BLaER1 treated with 17β-estradiol and CSF1 and Interleukin-3, amounts not matched to agents 10 nM and 100 nM (cell line): Measurements from ENCODE around the gene OCA2.

ENCODE experiments used
- H3K27ac ChIP-seq, 11 experiments: shearing (Covaris generic); formaldehyde crosslinking; 2 replicates each; pipeline ENCODE4 v1.8.1; 2022
- H3K27me3 ChIP-seq, 11 experiments: shearing (Covaris generic); formaldehyde crosslinking; 2 replicates each; pipeline ENCODE4 v1.8.1; 2022
- H3K36me3 ChIP-seq, 11 experiments: shearing (Covaris generic); formaldehyde crosslinking; 2 replicates each; pipeline ENCODE4 v1.8.1; 2022
- H3K4me1 ChIP-seq, 10 experiments: shearing (Covaris generic); formaldehyde crosslinking; 2 replicates each; pipeline ENCODE4 v1.8.1; 2022
- H3K4me2 ChIP-seq, 11 experiments: shearing (Covaris generic); formaldehyde crosslinking; 2 replicates each; pipeline ENCODE4 v1.8.1; 2022
- H3K4me3 ChIP-seq, 10 experiments: shearing (Covaris generic); formaldehyde crosslinking; 2 replicates each; pipeline ENCODE4 v1.8.1; 2022
- H3K9ac ChIP-seq, 11 experiments: shearing (Covaris generic); formaldehyde crosslinking; 2 replicates each; pipeline ENCODE4 v1.8.1; 2022
- H3K9me3 ChIP-seq, 11 experiments: shearing (Covaris generic); formaldehyde crosslinking; replicated peaks in 1 of 11; 2 replicates each; pipeline ENCODE4 v1.8.1; 2022
- H4K20me1 ChIP-seq, 11 experiments: shearing (Covaris generic); formaldehyde crosslinking; 2 replicates each; pipeline ENCODE4 v1.8.1; 2022
- Cebpa-rat ChIP-seq, 11 experiments: shearing (Covaris generic); IDR thresholded peaks; 2 replicates each; pipeline ENCODE4 v1.8.1; 2022

The OCA2 gene

GRCh38 chr15:28084547-28084946, 14.6 kb downstream of the OCA2 start:
- Histone ChIP-seq H3K9ac (no peak overlapping the region), H3K27ac (no peak overlapping the region), H3K27me3 (no peaks in the 10 kb centered on the region), H3K4me1 (peaks cover 0 to 10% (median 1%) of the 10 kb centered on the region in 10 experiments; a peak in 5 of 20 replicates), H3K9me3 (peaks cover 15 to 38% (median 26%) of the 10 kb centered on the region in 11 experiments), H3K4me3 (no peak overlapping the region), H3K4me2 (no peak overlapping the region), H4K20me1 (no peaks in the 10 kb centered on the region), H3K36me3 (no peaks in the 10 kb centered on the region)
- no peak for TF ChIP-seq Cebpa-rat (IDR thresholded peaks at IDR 0.05)

GRCh38 chr15:28082891-28083684, 16.0 kb downstream of the OCA2 start:
- no peaks in the 10 kb centered on the region for H3K27me3 ChIP-seq
- peak overlapping the region in 4 of 11 experiments; percentile 8 to 21 (median 15); a peak in 2 of 22 replicates for H3K4me2 ChIP-seq
- H4K20me1 ChIP-seq = no peaks in the 10 kb centered on the region
- peaks cover 0 to 10% (median 1%) of the 10 kb centered on the region in 10 experiments; a peak in 5 of 20 replicates for H3K4me1 ChIP-seq
- no peaks in the 10 kb centered on the region for H3K36me3 ChIP-seq
- H3K27ac ChIP-seq = no peak overlapping the region
- peaks cover 4 to 24% (median 14%) of the 10 kb centered on the region in 11 experiments; a peak in 16 of 22 replicates for H3K9me3 ChIP-seq
- no peak for TF ChIP-seq Cebpa-rat (IDR thresholded peaks at IDR 0.05)
- no peak overlapping the region for H3K9ac ChIP-seq
- no peak overlapping the region for H3K4me3 ChIP-seq

- H3K4me2 ChIP-seq = no peak overlapping the region
- peaks cover 0 to 6% (median 1%) of the 10 kb centered on the region in 10 experiments; a peak in 5 of 20 replicates for H3K4me1 ChIP-seq
- no peaks in the 10 kb centered on the region for H3K36me3 ChIP-seq
- no peak overlapping the region for H3K9ac ChIP-seq
- peaks cover 0 to 19% (median 9%) of the 10 kb centered on the region in 11 experiments; a peak in 13 of 22 replicates for H3K9me3 ChIP-seq
- no peak overlapping the region for H3K27ac ChIP-seq
- no peaks in the 10 kb centered on the region for H3K27me3 ChIP-seq
- TF ChIP-seq Cebpa-rat (IDR thresholded peaks at IDR 0.05) = no peak
- H4K20me1 ChIP-seq = no peaks in the 10 kb centered on the region
- no peak overlapping the region for H3K4me3 ChIP-seq
Observed at GRCh38 chr15:28081594-28081993, 17.5 kb downstream of the OCA2 start.

DNA sequence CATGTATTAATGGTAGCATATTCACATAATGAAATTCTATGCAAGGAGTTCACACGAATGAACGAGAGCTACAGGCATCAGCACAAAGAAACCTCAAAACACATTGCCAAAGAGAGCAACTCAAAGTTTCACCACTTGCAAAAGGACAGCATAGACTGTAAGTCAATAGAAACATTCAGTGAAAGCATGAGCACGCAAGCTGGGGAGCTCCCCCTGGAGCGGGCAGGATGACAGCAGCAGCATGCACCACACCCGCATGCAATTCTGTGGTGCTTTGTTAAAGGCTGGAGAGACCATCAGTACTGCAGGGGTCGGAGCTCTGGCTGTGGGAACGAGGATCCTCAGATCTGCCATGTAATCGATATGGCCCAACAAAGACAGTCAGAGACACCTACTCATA, 18.7 kb downstream of the OCA2 start:
- Histone ChIP-seq H3K36me3 (no peaks in the 10 kb centered on the region), H3K9ac (no peak overlapping the region), H3K4me2 (no peak overlapping the region), H3K27me3 (no peaks in the 10 kb centered on the region), H3K4me3 (no peak overlapping the region), H4K20me1 (no peaks in the 10 kb centered on the region), H3K9me3 (peaks cover 0 to 19% (median 9%) of the 10 kb centered on the region in 11 experiments; a peak in 13 of 22 replicates), H3K4me1 (peaks cover 0 to 6% (median 1%) of the 10 kb centered on the region in 10 experiments; a peak in 5 of 20 replicates), H3K27ac (no peak overlapping the region)
- TF ChIP-seq Cebpa-rat (IDR thresholded peaks at IDR 0.05) = no peak

DNA sequence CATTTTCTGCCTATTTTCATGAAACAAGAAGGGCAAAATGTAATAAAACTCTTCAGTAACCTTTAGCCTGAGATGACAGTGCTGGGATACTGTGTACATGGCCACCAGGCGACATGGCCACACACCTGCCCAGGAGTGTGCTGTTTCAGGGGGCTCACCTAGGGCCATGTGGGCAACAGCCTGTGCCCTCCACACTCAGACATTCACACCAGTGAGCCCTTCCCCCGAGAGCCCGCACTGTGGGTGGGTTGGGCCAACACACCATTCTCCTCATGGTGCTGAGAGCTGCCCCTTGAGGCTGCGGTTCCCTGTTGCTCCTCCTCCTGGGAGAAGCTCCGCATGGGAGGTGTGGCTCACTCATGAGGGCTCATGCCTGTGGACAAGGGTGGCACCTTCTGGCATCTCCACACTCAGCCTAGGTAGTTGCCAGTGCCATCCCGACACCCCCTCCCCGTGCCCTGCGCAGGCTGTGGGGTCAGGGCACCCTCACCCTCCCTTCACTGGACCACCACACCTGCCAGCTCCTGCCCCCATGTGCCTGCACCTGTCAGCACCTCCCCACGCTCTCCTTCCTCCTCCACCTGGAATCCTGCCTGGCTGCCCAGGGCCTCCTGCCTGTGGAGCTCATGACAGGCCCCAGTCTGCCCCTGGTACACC, 19.7 kb downstream of the OCA2 start:
- H3K27me3 ChIP-seq = no peaks in the 10 kb centered on the region
- no peak overlapping the region for H3K9ac ChIP-seq
- no peaks in the 10 kb centered on the region for H3K36me3 ChIP-seq
- no peaks in the 10 kb centered on the region for H4K20me1 ChIP-seq
- peaks cover 0 to 6% (median 1%) of the 10 kb centered on the region in 10 experiments; a peak in 5 of 20 replicates for H3K4me1 ChIP-seq
- H3K27ac ChIP-seq = no peak overlapping the region
- peaks cover 0 to 16% (median 9%) of the 10 kb centered on the region in 11 experiments; a peak in 13 of 22 replicates for H3K9me3 ChIP-seq
- H3K4me2 ChIP-seq = no peak overlapping the region
- no peak for TF ChIP-seq Cebpa-rat (IDR thresholded peaks at IDR 0.05)
- no peak overlapping the region for H3K4me3 ChIP-seq

GRCh38 chr15:28078191-28078719, 20.9 kb downstream of the OCA2 start:
- no peaks in the 10 kb centered on the region for H3K27me3 ChIP-seq
- no peak overlapping the region for H3K9ac ChIP-seq
- no peaks in the 10 kb centered on the region for H4K20me1 ChIP-seq
- no peak overlapping the region for H3K4me3 ChIP-seq
- H3K27ac ChIP-seq = no peak overlapping the region
- peaks cover 0 to 6% (median 1%) of the 10 kb centered on the region in 10 experiments; a peak in 5 of 20 replicates for H3K4me1 ChIP-seq
- no peak overlapping the region for H3K4me2 ChIP-seq
- no peak for TF ChIP-seq Cebpa-rat (IDR thresholded peaks at IDR 0.05)
- peaks cover 0 to 10% (median 9%) of the 10 kb centered on the region in 11 experiments; a peak in 13 of 22 replicates for H3K9me3 ChIP-seq
- no peaks in the 10 kb centered on the region for H3K36me3 ChIP-seq

- Histone ChIP-seq H3K27me3 (no peaks in the 10 kb centered on the region), H3K27ac (no peak overlapping the region), H4K20me1 (no peaks in the 10 kb centered on the region), H3K4me1 (no peaks in the 10 kb centered on the region), H3K9me3 (peaks cover 0 to 8% (median 4%) of the 10 kb centered on the region in 11 experiments; a peak in 3 of 22 replicates), H3K36me3 (no peaks in the 10 kb centered on the region), H3K9ac (no peak overlapping the region), H3K4me2 (no peak overlapping the region), H3K4me3 (no peak overlapping the region)
- no peak for TF ChIP-seq Cebpa-rat (IDR thresholded peaks at IDR 0.05)
Observed at GRCh38 chr15:28075573-28075972, 23.5 kb downstream of the OCA2 start.

DNA sequence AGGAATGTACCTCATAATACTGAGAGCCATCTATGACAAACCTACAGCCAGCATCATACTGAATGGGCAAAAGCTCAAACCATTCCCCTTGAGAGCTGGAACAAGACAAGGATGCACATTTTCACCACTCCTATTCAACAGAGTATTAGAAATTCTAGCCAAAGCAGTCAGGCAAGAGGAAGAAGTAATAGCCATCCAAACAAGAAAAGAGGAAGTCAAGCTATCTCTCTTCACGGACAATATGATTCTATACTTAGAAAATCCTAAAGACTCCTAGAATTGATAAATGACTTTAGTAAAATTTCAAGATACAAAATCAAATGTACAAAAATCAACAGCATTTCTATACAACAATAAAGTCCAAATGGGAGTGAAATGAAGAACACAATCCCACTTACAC, 30.2 kb downstream of the OCA2 start:
- H3K36me3 ChIP-seq = no peaks in the 10 kb centered on the region
- no peak overlapping the region for H3K9ac ChIP-seq
- no peak for TF ChIP-seq Cebpa-rat (IDR thresholded peaks at IDR 0.05)
- H3K27me3 ChIP-seq = no peaks in the 10 kb centered on the region
- H3K27ac ChIP-seq = no peak overlapping the region
- H3K4me1 ChIP-seq = no peaks in the 10 kb centered on the region
- H3K4me2 ChIP-seq = no peak overlapping the region
- no peak overlapping the region for H3K4me3 ChIP-seq
- peaks cover 4 to 13% (median 8%) of the 10 kb centered on the region in 11 experiments; a peak in 15 of 22 replicates for H3K9me3 ChIP-seq
- no peaks in the 10 kb centered on the region for H4K20me1 ChIP-seq

- no peaks in the 10 kb centered on the region for H4K20me1 ChIP-seq
- peaks cover 2 to 26% (median 18%) of the 10 kb centered on the region in 11 experiments; a peak in 16 of 22 replicates for H3K9me3 ChIP-seq
- no peaks in the 10 kb centered on the region for H3K27me3 ChIP-seq
- H3K9ac ChIP-seq = no peak overlapping the region
- H3K4me2 ChIP-seq = no peak overlapping the region
- no peaks in the 10 kb centered on the region for H3K4me1 ChIP-seq
- no peak overlapping the region for H3K27ac ChIP-seq
- no peak for TF ChIP-seq Cebpa-rat (IDR thresholded peaks at IDR 0.05)
- H3K4me3 ChIP-seq = no peak overlapping the region
- H3K36me3 ChIP-seq = no peaks in the 10 kb centered on the region
Observed at GRCh38 chr15:28066231-28066630, 32.9 kb downstream of the OCA2 start.
